Measurements from ENCODE around the gene CRACDL.

CRACDL gene

DNA sequence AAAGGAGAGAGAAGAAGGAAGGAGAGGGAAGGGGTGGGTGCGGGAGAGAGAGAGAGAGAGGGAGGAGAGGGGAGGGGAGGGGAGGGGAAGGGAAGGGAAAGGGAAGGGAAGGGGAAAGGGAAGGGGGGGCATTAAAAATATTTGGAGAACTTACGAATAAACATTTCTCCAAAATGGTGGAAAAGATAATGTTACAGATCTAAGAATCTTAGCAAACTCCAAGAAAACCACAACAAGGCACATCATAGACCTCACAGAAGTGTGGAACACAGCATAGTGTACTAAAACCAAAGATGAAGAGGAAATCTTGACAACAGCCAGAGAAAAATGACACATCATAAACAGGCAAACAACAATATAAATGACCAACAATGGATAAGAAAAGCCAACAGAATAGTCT lies 83.1 kb downstream of the CRACDL start:
- DNase-seq, result no peak

DNA sequence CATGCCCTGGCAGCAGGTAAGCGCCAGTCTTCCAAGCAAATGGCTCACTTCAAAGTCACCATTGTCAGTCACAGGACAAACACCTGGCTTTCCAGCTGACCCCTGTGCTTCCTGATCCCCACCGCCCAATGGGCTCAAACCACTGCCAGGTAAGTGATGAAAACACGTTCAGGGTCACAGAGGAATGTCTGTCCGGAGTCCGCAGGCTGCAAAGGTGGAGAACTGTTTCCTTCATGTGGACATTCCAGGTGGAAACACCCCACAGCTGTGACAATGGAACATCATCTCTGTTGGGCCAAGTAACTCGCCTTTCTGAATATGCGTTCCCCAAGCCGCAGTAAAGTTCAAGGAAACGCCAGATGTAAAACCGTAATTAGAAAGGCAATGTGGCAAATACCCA lies 86.0 kb downstream of the CRACDL start:
- DNase-seq, result no peak

DNA sequence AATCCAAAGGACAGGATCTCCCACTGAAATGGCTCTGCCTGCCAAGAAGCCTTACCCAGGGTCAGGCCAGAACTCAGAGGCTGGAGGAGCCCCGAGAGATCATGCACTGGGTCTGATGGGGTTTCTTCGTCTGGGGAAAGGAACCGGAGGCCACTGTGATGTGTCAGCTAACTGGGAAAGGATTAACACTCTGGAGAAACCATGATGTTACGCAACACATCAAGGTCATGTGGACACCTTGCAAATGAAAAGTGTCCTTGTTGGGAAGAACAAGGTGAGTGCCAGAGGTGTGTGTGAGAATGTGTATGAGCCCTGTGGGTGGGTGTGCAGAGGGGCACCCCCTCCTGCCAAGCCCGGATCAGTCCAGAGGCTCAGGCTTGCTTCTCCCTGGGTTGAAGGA lies 86.9 kb downstream of the CRACDL start:
- DNase-seq, result no peak

DNA sequence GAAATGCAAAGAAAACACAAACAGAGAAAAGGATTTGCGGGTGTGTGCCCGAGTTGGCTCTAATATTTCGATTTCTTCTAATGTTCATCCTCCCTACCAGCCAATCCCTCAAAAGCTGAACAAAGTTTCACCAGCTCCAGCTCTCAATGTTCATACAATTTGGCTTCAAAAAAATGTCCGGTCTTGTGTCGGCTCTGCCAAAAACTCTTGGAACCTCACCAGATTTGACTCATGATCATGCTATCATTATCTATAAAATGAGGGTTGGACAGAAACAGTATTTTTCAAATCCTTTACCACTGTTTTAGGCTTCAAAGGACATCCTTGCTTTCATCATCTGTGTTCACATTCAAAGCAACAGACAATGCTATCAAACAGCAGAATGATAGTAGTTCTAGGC lies 88.2 kb downstream of the CRACDL start:
- no peak for DNase-seq

DNA sequence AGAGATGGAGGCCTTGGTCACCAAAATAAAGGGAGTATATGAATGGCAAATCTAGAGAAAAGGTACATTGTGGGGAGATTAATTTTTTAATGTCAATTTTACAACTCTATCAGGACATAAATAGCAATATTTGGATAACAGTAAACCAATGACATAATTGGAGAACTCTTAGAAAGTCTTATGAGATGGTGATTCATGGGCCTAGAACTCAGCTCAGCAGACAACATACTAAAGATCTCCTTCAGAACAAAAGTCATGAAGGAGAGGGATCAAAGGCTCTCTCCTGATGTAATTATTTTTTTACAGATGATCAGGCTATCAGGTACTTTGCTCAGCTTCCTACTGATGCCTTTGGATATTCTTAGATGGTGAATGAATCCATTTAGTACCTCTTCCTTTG lies 90.0 kb downstream of the CRACDL start:
- no peak for DNase-seq

DNA sequence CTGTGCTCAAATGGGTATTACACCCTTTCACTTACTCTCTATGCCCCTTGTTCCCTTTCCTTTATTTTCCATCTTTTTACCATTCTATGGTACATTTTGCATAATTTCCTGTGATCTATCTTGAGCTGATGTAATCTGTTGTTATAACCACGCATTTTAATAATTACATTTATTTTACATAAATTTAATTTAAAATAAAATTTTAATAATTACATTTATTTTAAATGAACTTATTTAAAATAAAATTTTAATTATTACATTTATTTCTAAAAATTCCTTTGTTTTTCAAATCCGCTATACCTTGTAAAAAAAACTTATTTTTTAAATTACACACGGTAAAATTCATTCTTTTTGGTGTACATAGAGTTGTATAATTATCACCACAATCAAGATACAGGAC lies 93.9 kb downstream of the CRACDL start:
- no peak for DNase-seq

DNA sequence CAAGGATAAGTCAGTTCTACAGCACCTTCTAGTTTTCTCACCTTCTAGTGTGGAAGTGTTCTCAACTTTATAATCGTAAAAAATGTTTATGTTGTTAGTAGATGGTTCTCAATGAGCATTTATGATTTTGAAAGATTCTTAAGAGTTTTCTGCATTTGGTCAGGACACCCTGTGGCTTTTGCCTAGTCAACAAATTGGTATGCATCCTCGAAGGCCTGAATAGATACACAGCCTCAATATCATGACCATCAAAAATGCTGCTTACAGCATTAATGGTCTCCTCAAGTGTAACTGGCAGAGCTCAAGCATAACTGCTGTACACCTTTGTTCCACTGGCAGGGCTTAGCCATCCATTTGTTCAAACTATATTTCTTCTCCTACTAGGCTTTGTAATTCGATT lies 96.7 kb downstream of the CRACDL start:
- DNase-seq, result no peak

DNA sequence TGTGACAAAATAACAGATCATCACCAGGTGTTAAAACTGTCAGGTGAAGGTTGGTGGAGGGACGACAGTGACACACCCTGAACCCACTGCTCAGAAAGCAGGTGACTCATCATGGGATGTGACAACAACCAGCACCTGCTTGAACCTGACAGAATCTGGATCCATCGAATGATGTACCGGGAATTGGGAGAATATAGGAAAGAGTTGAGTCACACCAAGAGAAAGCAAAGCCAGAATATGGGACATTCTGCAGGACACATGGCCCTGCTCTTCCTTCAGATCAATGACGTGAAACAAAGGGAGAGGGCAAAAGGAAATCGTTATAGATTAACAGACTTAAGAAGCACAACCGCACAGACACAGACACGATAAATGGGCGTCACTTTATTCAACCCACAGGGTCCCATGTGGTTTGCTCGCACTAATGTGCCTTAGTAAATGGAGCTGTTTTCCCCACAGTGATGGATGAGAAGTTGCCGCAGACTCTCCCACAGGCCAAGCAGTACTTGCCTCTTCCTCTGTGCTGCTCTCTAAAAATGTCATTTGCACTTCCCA lies 100.1 kb downstream of the CRACDL start:
- no peak for DNase-seq

DNA sequence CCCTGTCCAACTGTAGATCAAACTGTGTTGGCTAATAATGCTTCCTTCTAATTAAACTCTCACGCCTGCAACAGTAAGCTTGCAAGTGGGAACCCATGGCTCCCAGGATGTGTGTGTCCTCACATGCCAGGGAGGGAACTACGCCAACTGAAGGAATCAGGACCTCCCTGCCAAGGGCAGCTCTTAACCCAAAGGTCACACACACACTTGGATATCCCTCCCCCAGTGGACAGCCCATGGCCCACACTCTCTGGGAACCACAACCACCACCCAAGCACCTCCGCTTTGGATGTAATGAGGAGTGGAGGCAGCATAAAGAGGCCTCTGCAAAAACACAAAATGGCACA lies 102.1 kb downstream of the CRACDL start:
- DNase-seq, result no peak

DNA sequence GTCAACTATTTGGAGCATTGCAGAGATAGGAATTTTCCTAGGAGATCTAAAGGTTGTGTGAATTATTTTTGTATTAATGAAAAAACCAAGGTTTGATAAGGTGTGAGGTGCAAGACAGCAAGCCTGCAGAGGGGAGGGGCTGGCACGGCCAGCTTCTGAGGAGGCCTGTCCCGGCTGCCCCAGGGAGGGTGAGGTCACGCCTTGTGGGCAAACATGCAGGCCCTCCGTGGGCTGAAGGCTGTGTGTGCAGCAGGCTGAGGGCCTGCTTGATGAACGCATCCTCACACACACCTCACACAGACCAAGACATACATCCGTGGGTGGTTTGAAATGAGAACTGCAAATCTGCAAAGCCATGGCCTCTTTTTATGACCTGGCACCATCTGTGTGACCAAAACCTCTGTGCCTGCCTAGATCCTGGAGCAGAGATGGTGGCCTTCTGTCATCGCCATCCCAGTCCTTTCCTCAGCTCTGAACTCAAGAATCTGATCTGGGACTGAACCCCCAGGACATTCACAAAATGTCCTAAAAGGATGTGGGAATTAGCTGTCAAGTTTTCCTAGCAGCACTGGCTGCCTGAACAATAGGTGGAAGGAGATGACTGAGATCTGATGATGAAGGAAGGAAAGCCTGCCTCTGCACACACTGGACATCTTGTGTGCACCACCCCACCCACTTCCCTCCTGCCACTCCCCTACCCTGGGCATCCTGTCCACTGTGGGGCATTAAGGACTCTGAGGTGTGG lies 102.7 kb downstream of the CRACDL start:
- DNase-seq, result no peak

DNA sequence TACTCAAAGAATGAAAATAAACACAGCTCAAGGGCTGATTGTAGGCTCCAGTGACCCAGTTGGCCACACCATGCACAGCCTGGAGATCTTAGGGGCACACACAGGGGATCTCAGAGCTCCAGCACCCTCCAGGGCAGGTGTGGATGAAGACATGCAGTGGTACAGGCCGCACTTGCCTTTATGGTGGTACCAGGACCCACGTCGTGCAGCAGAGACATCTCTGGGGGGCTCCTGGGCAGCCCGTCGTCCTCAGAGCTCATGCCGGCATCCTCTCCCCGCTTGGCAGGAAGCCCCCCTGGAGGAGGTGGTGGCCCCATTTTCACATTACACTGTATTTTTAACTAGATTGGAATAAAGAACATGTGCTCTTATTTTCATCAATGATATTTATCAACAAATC lies 103.9 kb downstream of the CRACDL start:
- no peak for DNase-seq

DNA sequence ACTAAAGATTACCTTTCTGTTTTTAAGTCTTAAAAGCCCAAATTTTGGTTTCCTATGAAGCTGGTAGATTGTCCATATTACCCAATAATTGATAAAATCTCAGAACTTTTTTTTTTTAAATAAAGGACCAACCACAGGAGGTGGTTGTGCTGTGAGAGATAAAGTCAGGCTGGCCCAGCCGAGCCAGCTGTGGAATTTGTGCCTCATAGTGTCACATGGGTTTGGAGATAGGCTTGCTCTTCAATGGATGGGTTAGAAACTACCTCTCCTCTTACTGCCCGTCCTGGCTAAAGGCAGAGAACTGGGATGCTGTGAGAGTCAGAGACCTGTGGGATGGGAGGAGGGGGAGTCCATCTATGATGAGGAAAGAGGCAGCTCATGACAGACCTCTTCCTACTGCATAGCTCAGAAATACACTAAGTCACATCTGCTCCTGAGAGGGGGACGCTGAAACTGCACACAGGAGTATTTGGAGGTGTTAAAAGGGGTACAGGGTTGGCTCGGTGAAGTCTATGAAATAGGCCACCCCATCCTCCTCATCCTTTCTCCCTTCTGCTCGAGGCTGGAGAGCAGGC lies 105.4 kb downstream of the CRACDL start:
- no peak for DNase-seq

DNA sequence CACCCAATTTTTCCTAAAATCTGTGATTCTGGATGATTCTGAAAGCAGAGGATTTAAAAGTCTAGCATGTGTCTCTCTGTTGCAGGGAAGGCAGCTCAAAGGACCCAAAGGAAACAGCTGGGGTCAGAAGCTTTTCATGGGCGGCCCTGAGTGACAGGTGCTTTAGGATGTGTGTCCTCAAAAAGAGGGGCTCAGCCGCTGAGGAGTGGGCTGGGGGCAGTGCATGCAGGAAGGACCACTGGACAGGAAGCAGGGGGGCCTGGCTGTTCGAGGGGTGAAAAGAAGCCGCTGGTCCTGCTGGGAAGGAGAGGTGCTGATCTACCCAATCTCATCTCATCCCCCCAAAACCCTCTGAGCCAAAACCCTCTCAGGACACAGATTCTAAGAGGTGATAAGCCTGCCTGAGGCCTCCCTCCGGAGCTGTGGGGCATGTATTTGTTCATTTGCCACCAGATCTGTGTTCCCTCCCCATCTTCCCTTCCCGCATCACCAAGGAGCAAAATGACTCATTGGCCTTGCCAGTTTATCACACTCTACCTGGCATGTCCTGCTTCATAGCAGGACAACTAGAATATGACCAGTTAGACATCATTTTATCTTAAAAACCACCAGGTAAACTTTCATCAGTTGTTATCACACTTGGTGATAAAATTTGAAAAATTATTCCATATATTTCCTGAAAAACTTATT lies 106.3 kb downstream of the CRACDL start:
- DNase-seq, result no peak

DNA sequence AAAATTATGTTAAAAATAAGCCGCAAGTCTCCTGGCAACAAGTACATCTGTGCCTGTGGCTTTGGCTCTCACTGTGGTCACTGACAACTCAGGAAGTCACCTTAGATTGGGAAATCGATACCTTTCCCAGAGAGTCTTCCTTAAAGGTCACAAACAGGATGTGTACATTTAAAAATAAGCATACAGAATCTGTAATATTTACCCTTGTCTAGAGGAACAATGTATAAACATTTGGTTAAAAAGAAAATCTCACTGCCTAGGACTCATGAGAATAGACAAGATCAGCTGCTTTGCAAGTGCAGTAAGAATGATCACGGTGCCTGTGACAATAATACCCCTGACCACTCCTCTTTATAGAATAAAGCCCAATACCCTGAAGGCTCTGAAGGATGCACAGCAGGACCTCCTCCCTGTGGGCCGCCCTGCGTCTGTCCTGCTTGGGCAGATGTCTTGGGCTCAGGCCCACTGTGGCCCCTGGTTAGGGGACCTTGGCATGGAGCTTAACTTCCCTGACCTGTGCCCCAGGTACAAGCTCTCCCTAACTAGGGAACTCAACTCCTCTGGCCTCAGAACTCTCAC lies 107.1 kb downstream of the CRACDL start:
- peak in 1 of 2 experiments; percentile 12 for DNase-seq

DNA sequence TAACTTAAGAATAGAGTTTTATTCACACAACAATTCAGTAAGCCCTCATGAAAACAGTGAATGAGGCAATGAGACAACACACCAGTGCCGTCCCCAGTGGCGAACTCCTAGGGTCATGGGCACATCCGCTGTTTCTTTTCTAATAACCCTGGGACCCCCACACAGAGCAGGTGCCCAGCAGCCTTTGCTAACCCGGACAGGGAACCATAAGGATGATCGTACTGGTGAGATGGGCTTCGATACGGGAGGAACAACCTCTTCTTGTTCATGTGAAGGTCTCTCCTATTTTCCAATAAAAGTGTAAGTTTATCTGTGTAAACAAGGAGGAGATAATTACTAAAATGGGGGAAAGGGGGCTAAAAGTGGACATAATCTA lies 107.7 kb downstream of the CRACDL start:
- no peak for DNase-seq

DNA sequence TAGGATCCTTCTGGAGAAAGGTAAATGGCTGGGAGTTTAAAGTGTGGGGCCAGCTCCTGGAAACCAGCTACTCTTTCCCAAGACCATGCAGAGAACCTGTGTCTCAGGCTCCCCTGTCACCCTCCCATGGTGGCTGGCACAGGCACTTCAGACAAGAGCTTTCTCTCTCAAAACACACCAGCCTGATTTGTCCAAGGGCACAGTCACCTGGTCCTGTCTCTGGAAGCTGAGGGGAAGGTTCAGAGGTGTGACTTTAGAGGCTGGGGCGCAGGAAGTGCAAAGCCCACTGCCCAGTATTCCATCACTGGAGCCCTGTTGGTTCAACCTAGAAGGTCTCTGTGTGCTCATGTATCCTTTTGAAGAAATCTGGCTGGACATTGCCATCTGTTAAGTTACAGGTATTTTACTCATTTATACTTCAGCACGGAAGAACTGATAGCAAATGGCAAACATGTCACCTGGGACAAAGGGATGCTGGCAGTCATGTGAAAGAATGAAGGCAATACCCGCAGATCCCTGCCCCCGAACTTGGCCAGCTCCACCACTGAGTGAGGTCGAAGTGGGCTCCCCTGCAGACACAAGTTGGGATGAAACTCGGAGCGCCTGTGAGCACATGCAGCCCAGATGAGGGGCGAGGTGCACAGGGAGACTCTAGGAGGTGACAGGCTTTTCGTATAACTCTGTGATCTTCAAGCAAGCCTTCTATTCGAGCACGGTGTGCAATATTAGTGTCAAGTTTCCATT lies 108.2 kb downstream of the CRACDL start:
- no peak for DNase-seq

DNA sequence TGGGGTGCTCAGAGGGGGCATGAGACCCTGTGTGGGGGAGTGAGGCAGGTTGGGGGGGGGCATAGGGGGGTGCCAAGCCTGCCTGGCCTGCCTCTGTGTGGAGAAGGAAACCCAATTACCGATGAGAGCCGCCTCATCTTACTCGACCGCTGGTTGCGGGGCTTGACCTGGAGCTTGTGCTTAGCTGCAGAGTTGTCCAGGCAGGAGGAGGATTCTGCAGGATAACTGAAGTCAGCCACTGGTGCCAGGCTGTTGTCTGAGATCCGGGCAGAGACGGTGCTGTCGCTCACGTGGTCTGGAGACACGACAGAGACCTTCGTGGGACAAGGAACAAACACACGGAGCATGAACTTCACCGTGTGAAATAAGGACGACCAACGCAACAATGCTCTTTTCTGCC lies 109.2 kb downstream of the CRACDL start:
- DNase-seq, result no peak

DNA sequence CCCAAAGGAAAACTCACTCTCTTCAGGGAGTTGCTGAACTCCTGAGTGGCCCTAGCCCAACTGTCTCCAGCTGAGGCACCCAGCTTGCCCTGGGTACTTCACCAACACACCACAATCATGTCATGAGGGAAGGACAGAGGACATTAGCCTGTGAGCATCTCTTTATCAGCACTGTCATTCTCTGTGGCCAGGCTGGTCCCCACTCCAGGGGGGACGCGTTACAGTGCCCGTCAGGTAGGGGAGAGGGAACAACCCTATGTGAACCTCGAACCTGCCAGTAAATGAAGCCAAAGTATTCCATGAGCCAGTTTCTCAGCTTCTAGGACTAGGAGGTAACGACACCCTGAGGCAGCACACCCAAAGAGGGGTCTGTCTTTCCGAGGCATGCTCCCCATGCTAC lies 110.2 kb downstream of the CRACDL start:
- DNase-seq, result no peak

DNA sequence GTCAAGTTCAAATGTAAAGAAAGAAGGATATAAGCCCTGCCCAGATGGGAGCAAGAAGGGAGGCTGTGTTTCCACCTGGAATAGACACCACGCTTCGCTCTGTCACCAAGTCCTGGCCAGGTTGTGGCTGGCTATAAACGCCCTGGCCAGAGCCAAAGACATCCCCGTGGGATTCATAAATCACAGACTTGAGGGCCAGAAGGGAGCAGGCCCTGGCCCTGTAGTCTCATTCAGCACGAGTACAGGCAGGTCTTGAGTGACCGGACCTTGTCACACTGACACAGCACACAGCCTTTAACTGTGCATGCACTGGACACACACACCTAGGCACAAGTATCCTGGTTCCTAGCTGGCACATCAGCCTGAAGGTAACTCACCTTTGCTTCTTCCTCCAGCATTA lies 110.6 kb downstream of the CRACDL start:
- no peak for DNase-seq

DNA sequence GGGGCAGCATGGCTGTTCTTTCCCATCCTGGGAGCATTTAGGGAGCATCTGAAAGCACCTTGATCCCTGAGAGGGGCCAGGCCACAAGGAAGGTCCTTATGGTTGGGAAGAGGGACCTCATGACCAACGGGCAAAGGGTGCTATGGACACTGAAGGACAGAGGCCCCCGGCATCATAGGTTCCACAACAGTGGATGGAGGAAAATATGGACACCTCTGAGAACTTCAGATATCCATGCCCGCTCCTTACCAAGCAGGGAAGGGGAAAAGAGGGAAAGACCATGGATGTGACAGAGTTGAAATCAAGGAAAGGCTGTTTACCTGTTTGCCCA lies 111.0 kb downstream of the CRACDL start:
- no peak for DNase-seq

DNA sequence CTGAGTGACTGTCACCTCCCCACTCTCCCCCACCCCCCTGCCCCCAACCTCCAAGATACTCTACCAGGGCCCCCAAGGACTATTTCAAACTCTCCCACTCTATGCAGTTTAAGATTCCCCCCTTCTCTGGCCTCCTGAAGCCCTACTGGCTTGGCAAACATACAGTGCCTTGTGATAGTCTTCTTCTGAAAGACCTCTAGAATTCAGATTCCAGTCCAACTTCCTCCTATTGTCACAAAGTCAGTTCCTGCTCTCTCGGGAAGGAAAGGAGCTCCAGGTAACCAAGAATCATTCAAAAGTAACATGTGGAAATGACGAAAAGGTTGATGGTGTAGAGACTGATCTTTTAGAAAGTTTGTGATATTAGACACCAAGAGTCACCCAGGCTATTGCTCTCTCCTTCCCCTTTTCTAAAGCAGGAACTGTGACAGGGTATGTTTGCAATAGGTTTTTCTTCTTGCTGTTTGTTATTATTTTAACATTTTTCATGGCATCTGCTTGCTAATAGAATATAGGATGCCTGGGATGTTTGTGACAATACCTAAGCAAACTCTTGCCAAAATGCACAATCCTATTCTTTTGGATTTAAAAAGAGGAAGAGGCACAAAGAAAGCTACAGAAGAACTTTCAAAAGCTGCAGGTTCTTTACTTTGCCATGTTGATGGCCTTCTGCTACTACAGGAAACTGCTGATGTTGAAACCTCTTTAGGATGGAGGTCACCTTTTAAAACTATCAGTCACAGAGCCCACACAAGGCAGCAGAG lies 111.6 kb downstream of the CRACDL start:
- peak; percentile 79 to 88 for DNase-seq
